Stimulated activated CD8-positive, alpha-beta memory T cell treated with anti-CD3 and anti-CD28 coated beads, Interleukin-12 subunit alpha, Interleukin-12 subunit beta, amount 100 ng/mL, for 4 hours (primary cell): ENCODE data around the gene C2CD3.

Experiments used
- DNase-seq: peaks from one replicate; pipeline ENCODE4 v3.0.0-alpha.2; 2020; ENCODE audit warnings: low read depth

The C2CD3 gene

DNA sequence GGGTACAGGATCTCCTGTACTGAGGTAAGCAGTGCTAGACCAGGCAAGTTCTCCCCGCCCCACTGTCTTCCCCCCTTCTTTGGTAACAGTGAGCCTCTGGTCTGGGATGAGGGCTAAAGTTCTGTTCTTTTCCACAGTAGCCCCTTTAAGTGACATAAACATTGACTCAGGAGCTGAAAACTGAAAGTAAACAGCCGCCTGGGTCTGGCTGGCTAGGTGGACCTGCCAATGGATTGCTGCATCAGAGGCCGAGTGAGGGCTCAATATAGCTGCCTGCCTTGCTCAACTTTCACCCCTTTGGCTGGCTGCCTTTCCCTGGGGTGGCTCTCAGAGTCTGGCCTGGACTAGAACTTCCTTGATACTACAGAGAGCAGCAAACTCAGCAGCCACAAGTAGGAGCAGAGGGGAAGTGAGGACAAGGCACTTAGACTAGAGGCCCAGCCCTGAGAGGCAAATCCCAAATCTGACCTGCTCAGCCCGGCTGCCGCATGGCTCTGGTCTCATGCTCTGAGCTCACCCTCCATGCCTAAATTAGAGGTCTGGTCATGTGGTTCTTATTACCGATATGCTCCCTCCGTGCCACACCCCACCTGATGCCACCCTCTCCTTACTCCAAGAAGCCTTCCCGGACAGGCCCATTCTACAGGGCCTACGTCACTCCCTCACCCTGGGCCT, 152.3 kb downstream of the C2CD3 start:
- DNase-seq, result no peak

DNA sequence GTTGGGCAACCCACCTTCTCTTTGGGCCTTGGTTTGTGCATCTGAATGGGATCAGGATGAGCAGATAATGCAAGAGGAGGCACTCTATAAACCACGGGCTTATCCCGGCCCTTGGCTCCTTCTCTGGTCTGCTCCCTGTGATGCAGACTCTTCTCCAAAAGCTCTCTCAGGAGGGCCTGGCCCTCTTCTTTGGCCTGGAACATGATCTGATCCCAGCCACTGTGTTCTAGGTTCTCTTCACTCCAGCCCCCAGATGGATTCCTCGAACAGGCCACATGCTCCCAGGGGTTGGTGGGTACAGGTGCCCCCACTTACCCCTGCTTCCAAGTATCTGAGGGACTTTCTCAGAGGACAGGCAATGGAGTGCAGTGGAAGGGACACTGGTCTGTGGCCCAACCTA, 153.2 kb downstream of the C2CD3 start:
- DNase-seq, result no peak

DNA sequence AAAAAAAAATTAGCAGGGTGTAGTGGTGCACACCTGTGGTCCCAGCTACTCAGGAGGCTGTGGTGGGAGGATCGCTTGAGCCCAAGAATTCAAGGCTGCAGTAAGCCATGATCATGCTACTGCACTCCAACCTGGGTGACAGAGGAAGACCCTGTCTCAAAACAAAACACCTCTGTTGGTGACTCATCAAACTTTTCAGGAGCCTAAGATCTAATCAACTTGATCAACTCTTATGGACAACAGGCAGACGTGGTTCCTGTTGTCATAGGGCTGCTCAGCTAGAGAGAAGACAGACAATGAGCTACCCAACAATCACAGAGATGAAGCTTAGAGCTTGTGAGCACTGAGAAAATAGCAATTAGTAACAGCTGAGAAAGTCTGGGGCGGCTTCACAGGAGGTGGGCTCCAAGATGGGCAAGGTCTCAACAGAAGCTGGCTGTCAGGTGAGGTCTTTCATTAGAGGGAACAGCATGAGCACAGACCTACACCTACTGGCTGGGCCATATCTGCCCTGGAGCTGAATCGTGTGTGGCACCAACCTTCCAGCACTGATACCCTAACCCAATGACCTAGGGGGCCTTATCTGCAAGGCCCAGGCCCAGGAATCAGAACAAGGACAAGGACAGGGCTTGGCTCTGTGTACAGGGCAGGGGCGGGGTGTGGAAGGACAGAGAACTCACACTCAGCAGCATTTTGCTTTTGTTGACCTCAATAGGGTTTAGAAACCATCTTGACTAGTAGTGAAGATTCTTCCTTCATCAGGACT, 154.7 kb downstream of the C2CD3 start:
- no peak for DNase-seq

GRCh38 chr11:74014880-74015279, 155.9 kb downstream of the C2CD3 start:
- DNase-seq, result no peak

- DNase-seq, result no peak
Measured at GRCh38 chr11:74013141-74013540, 157.7 kb downstream of the C2CD3 start.

- DNase-seq, result no peak
Measured at GRCh38 chr11:74012074-74012809, 158.6 kb downstream of the C2CD3 start.

- DNase-seq, result peak; percentile 8
Measured at GRCh38 chr11:74011360-74012073, 159.3 kb downstream of the C2CD3 start.

DNA sequence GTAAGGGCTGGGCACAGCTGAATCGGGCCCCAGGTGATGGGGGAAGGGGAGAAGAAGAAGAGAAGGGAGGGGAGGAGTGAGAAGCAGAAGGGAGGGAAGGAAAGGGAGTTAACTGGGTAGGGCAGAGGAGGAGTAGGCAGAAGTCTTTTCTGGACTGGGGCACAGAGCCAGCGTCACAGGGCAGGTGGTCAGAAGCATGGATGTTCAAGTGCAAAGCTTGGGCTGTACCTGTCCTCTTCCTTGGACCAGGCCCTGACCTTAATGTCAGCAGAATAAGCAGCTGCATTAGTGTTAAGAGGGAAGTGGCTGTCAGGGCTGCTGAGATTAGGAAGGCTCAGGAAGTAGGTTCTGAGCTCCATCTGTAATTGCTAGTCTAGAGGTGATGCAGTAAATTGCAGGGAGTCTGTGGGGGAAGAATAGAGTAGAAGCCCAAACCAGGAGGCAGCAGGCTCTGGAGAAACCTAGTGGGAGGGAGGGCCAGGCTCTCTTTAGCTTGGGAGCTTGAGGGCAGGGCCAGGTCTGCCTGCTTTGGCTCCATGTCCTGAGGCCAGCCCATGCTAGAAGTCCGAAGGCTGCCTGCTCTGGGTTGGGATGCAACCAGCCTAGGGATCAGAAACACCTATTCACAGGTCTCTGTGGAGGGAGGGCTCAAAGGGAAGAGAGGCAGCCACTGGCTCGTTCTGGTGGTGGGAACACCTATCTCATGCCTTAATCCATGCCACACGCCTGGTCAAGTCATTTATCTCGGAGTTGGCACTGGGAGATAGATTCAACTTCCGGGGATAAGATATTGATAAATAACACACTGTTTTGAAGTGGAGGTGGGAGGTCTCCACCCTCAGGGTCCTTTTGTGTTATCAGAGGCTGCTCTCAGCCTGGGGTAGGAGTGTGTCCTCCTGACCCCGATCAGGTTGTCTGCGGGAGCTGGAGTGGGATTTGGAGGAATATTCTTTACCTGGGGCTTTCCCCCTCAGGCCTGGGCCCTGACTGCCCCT, 160.2 kb downstream of the C2CD3 start:
- no peak for DNase-seq

- DNase-seq, result no peak
Measured at GRCh38 chr11:74009675-74010305, 161.0 kb downstream of the C2CD3 start.

DNA sequence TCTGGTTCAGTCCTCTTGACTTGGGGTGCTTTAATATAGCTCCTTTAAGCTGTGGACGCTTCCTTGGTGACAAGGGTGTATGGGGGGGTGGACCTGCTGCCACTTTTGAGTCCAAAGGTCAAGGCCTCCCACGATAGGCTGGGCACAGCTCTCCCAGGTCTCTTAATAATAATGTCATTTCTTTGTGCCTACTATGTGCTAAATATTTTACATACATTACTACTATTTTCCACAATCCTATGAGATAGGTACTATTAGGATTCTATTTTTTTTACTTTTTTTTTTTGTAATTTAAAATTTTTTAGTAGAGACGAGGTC, 161.6 kb downstream of the C2CD3 start:
- DNase-seq, result no peak

GRCh38 chr11:74008373-74009229, 162.2 kb downstream of the C2CD3 start, which contains the start of gene UCP3:
UCP3 (minus strand) TSS chr11:74009085; CDS start chr11:74007042, 2,043 bp downstream.
- no peak for DNase-seq

DNA sequence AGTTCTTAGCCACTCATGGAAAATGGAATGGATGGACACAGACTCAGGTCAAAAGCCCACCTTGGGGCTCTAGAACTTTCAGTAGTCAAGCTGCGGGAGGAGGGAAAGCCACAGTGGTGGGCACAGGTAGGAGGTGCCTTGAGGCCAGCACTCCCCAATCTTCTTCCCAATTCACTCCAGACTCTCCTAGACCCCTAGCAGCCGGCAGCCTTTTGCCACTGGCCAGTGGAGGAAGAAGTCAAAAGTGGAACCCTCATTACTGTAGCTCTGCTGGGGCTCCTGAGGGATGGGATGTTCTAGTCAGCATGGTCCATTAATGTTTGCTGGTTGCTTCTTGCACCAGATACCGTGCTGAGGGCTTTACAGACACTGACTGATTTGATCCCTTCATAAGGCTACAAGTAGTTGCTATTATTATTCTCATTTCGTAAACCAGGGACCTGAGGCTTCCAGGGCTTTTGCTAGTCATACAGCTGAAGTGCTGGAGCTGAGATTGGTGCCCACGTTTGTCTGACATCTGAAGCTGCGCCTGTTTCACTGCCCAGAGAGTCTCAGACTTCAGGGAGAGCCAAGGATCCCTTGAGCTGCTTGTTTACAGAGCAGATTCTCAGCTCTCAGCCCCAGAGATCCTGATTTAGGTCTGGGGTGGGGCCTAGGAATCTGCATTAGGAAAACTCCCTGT, 163.0 kb downstream of the C2CD3 start:
- DNase-seq, result no peak

- DNase-seq, result no peak
Measured at GRCh38 chr11:74006743-74007304, 164.0 kb downstream of the C2CD3 start.

DNA sequence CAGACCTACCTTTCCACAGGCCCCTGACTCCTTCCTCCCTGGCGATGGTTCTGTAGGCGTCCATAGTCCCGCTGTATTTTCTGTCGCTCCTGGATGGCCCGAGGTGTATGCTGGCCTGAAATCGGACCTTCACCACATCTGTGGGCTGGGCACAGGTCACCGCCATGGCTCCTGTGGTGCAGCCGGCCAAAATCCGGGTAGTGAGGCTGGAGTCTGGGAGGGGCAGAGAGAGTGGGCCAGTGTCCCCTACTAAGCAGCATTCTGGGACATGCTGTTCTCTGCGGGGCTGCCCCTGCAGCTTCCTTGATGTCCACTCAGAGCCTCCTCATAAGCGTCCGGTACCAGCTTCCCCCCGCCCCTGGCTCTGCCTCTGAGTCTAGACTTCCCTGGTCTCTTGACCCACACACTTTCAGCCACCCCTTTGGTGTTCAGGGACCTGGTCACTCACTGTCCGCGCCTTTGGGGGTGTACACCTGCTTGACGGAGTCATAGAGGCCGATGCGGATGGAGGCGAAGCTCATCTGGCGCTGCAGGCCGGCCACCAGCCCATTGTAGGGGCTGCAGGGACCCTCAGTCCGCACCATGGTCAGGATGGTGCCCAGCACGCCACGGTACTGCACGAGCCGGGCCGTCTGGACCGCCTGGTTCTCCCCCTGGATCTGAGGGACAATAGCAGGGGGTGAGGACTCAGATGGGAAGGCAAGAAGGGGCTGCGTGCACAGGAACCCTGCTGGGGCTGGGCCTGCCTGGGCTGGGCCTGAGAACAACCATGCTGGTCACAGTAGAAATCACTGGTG, 164.9 kb downstream of the C2CD3 start:
- DNase-seq, result no peak

DNA sequence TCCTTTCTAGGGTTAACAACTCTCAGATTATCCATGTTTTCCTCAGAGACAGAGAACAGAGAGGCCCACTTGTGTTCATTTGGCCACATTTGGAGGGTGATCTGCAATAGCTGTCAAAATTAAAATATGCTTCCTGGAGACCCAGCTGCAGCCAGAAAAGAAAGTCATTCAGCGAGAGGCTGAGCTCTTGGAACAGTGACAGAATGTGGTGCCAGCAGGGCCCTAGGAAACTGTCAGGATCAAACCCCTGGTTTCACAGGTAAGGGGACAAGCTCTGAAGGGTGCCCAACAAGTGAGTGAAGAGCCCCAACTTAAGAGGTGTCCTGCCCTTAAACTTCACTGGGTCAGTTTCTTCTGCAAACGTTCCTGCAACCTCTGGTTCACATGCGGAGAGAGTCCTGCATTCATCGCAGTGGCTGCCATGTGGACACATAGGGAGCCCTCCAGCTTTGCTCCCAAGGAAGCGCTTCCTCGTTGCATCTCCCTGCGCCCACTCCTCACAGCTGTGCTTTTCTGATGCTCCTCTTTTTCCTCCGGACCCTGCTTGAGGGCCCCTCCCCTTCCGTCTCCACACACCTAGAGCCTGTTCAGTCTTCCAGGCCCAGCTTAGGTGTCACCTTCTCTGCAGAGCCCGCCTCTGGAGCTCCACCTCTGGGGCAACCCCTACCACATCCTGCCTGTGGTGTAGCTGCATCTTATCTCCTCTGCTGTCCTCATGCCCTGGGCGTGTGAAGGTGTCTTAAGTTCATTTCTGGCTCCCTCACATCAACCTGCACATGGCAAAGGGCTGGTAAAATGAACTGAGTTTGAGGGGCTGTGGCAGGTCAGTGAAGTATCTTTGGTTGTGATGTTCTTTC, 165.8 kb downstream of the C2CD3 start:
- peak; percentile 59 for DNase-seq

- no peak for DNase-seq
Measured at GRCh38 chr11:74004046-74004695, 166.6 kb downstream of the C2CD3 start.
